ENCODE data around the gene SLC35F1.

DNA sequence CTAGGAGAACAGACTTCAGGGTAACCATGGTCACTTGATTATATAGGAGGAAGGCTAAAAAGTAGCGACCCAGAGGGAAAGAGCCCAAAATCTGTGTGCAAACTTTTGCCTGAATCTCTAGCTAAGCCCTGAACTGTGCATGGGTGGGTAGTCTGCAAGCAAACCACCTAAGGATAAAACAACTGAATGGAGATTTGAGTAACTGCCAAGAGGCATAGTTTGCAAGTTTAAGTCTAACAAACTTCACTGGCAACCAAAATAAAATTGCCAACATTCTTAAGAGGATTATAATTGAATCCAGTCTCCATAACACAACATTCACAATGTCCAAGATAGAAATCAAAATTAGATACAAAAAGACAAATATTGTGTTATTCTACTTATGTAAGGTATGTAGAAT is 449.0 kb downstream of the SLC35F1 start:
- no peak for TF ChIP-seq TAF1 (IDR thresholded peaks at IDR 0.05; ENCODE audit: low read depth)
- no peak for TF ChIP-seq CTCF (IDR thresholded peaks at IDR 0.05; ENCODE audit: poor library complexity, severe bottlenecking)
- no peak for TF ChIP-seq EZH2 (IDR thresholded peaks at IDR 0.05; ENCODE audit: borderline replicate concordance, insufficient read depth, low read length, poor library complexity, severe bottlenecking)
- TF ChIP-seq, protein P1, sequence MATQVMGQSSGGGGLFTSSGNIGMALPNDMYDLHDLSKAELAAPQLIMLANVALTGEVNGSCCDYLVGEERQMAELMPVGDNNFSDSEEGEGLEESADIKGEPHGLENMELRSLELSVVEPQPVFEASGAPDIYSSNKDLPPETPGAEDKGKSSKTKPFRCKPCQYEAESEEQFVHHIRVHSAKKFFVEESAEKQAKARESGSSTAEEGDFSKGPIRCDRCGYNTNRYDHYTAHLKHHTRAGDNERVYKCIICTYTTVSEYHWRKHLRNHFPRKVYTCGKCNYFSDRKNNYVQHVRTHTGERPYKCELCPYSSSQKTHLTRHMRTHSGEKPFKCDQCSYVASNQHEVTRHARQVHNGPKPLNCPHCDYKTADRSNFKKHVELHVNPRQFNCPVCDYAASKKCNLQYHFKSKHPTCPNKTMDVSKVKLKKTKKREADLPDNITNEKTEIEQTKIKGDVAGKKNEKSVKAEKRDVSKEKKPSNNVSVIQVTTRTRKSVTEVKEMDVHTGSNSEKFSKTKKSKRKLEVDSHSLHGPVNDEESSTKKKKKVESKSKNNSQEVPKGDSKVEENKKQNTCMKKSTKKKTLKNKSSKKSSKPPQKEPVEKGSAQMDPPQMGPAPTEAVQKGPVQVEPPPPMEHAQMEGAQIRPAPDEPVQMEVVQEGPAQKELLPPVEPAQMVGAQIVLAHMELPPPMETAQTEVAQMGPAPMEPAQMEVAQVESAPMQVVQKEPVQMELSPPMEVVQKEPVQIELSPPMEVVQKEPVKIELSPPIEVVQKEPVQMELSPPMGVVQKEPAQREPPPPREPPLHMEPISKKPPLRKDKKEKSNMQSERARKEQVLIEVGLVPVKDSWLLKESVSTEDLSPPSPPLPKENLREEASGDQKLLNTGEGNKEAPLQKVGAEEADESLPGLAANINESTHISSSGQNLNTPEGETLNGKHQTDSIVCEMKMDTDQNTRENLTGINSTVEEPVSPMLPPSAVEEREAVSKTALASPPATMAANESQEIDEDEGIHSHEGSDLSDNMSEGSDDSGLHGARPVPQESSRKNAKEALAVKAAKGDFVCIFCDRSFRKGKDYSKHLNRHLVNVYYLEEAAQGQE (IDR thresholded peaks at IDR 0.05; ENCODE audit: borderline replicate concordance): no peak
- TF ChIP-seq POLR2AphosphoS5 (IDR thresholded peaks at IDR 0.05): no peak
- TF ChIP-seq MXI1 (conservative IDR thresholded peaks at IDR 0.05; ENCODE audit: poor library complexity, severe bottlenecking): no peak
- no peak for TF ChIP-seq RAD21 (conservative IDR thresholded peaks at IDR 0.05)
- TF ChIP-seq EP300 (conservative IDR thresholded peaks at IDR 0.05; ENCODE audit: poor library complexity, severe bottlenecking): no peak
- TF ChIP-seq SMC3 (conservative IDR thresholded peaks at IDR 0.05; ENCODE audit: poor library complexity): no peak

Data from neural cell (in vitro differentiated cells).